WTC11 (cell line): ENCODE results near the gene IMMT. TPM values are rescaled to one million over a fixed set of nuclear protein-coding genes. Genes with fewer than 3 reads are reported as not detected.

Experiments used
- ATAC-seq: fragments of 200-7000 bp; cut with Tn5 transposase; 2 replicates; pipeline ENCODE4 v1.10.0; 2021; ENCODE audit warnings: mild to moderate bottlenecking, moderate library complexity
- CTCF ChIA-PET: fragments of 300-600 bp; sonication (Branson Sonifier 250); formaldehyde crosslinking; loops from one replicate; lab custom pipeline; 2021; ENCODE audit warnings: antibody characterized with exemption; lab: Charles Lee
- POLR2A ChIA-PET: fragments of 350-600 bp; sonication (Branson Sonifier 250); formaldehyde crosslinking; loops from one replicate; lab custom pipeline; 2021; ENCODE audit warnings: antibody characterized with exemption; lab: Charles Lee
- DNase-seq: peaks from one replicate; pipeline ENCODE4 v3.0.0; 2021; ENCODE audit warnings: low spot score
- H3K27ac Mint-ChIP-seq: 2 replicates; pipeline ENCODE4 v1.8.0; 2021; ENCODE audit warnings: mixed read lengths
- H3K27me3 Mint-ChIP-seq: 2 replicates; pipeline ENCODE4 v1.8.0; 2021; ENCODE audit warnings: low read depth, mild to moderate bottlenecking, moderate library complexity, mixed read lengths
- H3K36me3 Mint-ChIP-seq: 2 replicates; pipeline ENCODE4 v1.8.0; 2021; ENCODE audit warnings: mixed read lengths
- H3K4me1 Mint-ChIP-seq: 2 replicates; pipeline ENCODE4 v1.8.0; 2022; ENCODE audit warnings: mixed read lengths
- H3K4me3 Mint-ChIP-seq: 2 replicates; pipeline ENCODE4 v1.8.0; 2021; ENCODE audit warnings: mild to moderate bottlenecking, moderate library complexity, mixed read lengths
- H3K9me3 Mint-ChIP-seq: 2 replicates; pipeline ENCODE4 v1.8.0; 2021; ENCODE audit warnings: mixed read lengths
- AFF4 ChIP-seq: sonication (generic); formaldehyde crosslinking; IDR thresholded peaks from 2 replicates; pipeline ENCODE4 v1.8.1; 2023; ENCODE audit warnings: mild to moderate bottlenecking, missing genetic modification reagents, borderline replicate concordance
- CREM ChIP-seq: sonication (generic); formaldehyde crosslinking; IDR thresholded peaks from 2 replicates; pipeline ENCODE4 v1.8.1; 2022; ENCODE audit warnings: mild to moderate bottlenecking, missing genetic modification reagents, moderate library complexity
- CTCF ChIP-seq: fragments of 200-600 bp; IDR thresholded peaks from 2 replicates; pipeline ENCODE4 v1.8.0; 2022; ENCODE audit warnings: antibody characterized with exemption
- FOXJ3 ChIP-seq: sonication (generic); formaldehyde crosslinking; IDR thresholded peaks from 2 replicates; pipeline ENCODE4 v1.9.0; 2021; ENCODE audit warnings: missing genetic modification reagents, mild to moderate bottlenecking, borderline replicate concordance
- GABPB1 ChIP-seq: sonication (generic); formaldehyde crosslinking; IDR thresholded peaks from 2 replicates; pipeline ENCODE4 v1.8.1; 2023; ENCODE audit warnings: mild to moderate bottlenecking, missing genetic modification reagents
- HMGA2 ChIP-seq: fragments of 250-450 bp; sonication (Bioruptor Pico); IDR thresholded peaks from 2 replicates; pipeline ENCODE4 v1.4.0; 2021; ENCODE audit warnings: mild to moderate bottlenecking, moderate library complexity
- HMGXB4 ChIP-seq: sonication (generic); formaldehyde crosslinking; IDR thresholded peaks from 2 replicates; pipeline ENCODE4 v1.8.1; 2023; ENCODE audit warnings: mild to moderate bottlenecking, moderate library complexity, missing genetic modification reagents
- JAZF1 ChIP-seq: fragments of 250-450 bp; sonication (Bioruptor Pico); IDR thresholded peaks from 2 replicates; pipeline ENCODE4 v1.9.0; 2021; ENCODE audit warnings: moderate library complexity, mild to moderate bottlenecking, inconsistent platforms
- NFYB ChIP-seq: sonication (generic); formaldehyde crosslinking; conservative IDR thresholded peaks from 2 replicates; pipeline ENCODE4 v1.8.0; 2022; ENCODE audit warnings: low read depth, missing genetic modification reagents
- SMAD3 ChIP-seq: sonication (generic); formaldehyde crosslinking; IDR thresholded peaks from 2 replicates; pipeline ENCODE4 v1.8.0; 2022; ENCODE audit warnings: missing genetic modification reagents, mild to moderate bottlenecking, borderline replicate concordance
- SMAD4 ChIP-seq: sonication (generic); formaldehyde crosslinking; IDR thresholded peaks from 2 replicates; pipeline ENCODE4 v1.8.0; 2022; ENCODE audit warnings: mild to moderate bottlenecking, missing genetic modification reagents
- SOX15 ChIP-seq: fragments of 250-450 bp; sonication (Bioruptor Pico); IDR thresholded peaks from 2 replicates; pipeline ENCODE4 v1.9.0; 2021; ENCODE audit warnings: mild to moderate bottlenecking
- TEAD1 ChIP-seq: sonication (generic); formaldehyde crosslinking; IDR thresholded peaks from 2 replicates; pipeline ENCODE4 v1.8.0; 2022; ENCODE audit warnings: mild to moderate bottlenecking, missing genetic modification reagents
- USF2 ChIP-seq: sonication (generic); formaldehyde crosslinking; IDR thresholded peaks from 2 replicates; pipeline ENCODE4 v1.8.1; 2023; ENCODE audit warnings: mild to moderate bottlenecking, missing genetic modification reagents, moderate library complexity
- ZNF219 ChIP-seq: sonication (generic); formaldehyde crosslinking; IDR thresholded peaks from 2 replicates; pipeline ENCODE4 v1.8.0; 2023; ENCODE audit warnings: missing genetic modification reagents, mild to moderate bottlenecking, borderline replicate concordance
- ZNF263 ChIP-seq: sonication (generic); formaldehyde crosslinking; IDR thresholded peaks from 2 replicates; pipeline ENCODE4 v1.8.1; 2022; ENCODE audit warnings: low read depth, mild to moderate bottlenecking, moderate library complexity, missing genetic modification reagents
- ZNF396 ChIP-seq: fragments of 250-450 bp; sonication (Bioruptor Pico); IDR thresholded peaks from 2 replicates; pipeline ENCODE4 v1.8.0; 2021; ENCODE audit warnings: mild to moderate bottlenecking, moderate library complexity, borderline replicate concordance
- ZNF671 ChIP-seq: fragments of 250-450 bp; sonication (Bioruptor Pico); IDR thresholded peaks from 2 replicates; pipeline ENCODE4 v1.8.0; 2021; ENCODE audit warnings: mild to moderate bottlenecking
- total RNA-seq: library from RNA; stranded (reverse); gene quantifications from 3 replicates; pipeline ENCODE4 v1.2.3, GENCODE V29; 2021
- TF ChIP-seq, protein P1 (sequence below): sonication (generic); formaldehyde crosslinking; IDR thresholded peaks from 2 replicates; pipeline ENCODE4 v1.8.0; 2022; ENCODE audit warnings: missing genetic modification reagents
- TF ChIP-seq, protein P2 (sequence below): sonication (generic); formaldehyde crosslinking; IDR thresholded peaks from 2 replicates; pipeline ENCODE4 v1.8.1; 2023; ENCODE audit warnings: mild to moderate bottlenecking, missing genetic modification reagents, moderate library complexity
- TF ChIP-seq, protein P3 (sequence below): sonication (generic); formaldehyde crosslinking; conservative IDR thresholded peaks from 2 replicates; pipeline ENCODE4 v1.8.1; 2022; ENCODE audit warnings: mild to moderate bottlenecking, missing genetic modification reagents
- TF ChIP-seq, protein P4 (sequence below): sonication (generic); formaldehyde crosslinking; IDR thresholded peaks from 2 replicates; pipeline ENCODE4 v1.8.0; 2023; ENCODE audit warnings: missing genetic modification reagents

The IMMT gene
- total RNA-seq, 1 experiment from 2014 or later, result 102 TPM

DNA sequence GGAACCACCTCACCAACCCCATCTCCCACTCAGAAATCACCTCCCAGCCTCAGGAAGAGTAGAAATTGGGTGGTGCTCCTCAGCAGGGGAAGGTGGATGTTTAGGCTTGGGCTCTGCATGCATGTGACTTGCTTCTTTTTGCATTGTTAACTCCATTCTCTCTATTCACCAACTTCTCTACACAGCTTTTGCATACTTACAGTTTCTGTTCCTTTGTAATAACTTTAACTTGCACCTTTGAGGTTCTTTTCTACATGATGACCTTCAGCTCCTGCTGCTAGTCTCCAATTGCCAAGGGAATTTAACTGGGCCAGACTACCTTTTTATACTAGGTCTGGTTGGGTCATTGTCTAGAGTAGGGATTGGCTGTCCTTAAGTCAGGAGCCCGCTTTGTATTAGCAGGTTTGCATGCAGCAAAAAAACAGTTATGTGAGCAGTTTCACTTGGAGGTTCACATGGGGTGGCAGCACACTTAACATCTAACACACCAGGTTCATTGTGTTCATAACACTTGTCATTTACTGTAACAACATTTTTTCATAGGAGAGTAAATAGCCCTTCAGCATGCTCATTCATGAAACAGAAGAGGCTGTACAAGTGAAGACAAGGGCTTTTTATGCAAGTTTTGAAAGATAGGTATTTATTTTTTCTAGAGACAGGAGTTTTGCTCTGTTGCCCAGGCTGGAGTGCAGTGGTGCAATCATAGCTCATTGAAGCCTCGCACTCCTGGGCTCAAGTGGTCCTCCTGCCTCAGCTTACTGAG is 16.0 kb upstream of the IMMT start (continued):
- no peak for TF ChIP-seq HMGXB4 (CRISPR knock-in tag)
- 0 out of 2 replicates have a peak, but pooled peaks have one; percentile 11 for TF ChIP-seq GABPB1 (CRISPR knock-in tag)
- TF ChIP-seq, all 79 proteins: peak for 1

GRCh38 chr2:86204458-86204857 is 9.2 kb upstream of the IMMT start:
- DNase-seq (no peak), ATAC-seq (no peak)
- CTCF ChIA-PET, result interaction anchor here (0.6 kb wide), 2 partner anchors 17 to 250 kb away, joined by 3 read pairs; no protein-coding TSS in a partner anchor
- Mint-ChIP-seq H3K4me1 (peaks cover 29% of the 10 kb centered on the region), H3K9me3 (no peaks in the 10 kb centered on the region), H3K36me3 (peaks cover 27% of the 10 kb centered on the region), H3K27me3 (no peaks in the 10 kb centered on the region), H3K4me3 (no peak overlapping the region), H3K27ac (no peak overlapping the region)
- TF ChIP-seq, protein P1, sequence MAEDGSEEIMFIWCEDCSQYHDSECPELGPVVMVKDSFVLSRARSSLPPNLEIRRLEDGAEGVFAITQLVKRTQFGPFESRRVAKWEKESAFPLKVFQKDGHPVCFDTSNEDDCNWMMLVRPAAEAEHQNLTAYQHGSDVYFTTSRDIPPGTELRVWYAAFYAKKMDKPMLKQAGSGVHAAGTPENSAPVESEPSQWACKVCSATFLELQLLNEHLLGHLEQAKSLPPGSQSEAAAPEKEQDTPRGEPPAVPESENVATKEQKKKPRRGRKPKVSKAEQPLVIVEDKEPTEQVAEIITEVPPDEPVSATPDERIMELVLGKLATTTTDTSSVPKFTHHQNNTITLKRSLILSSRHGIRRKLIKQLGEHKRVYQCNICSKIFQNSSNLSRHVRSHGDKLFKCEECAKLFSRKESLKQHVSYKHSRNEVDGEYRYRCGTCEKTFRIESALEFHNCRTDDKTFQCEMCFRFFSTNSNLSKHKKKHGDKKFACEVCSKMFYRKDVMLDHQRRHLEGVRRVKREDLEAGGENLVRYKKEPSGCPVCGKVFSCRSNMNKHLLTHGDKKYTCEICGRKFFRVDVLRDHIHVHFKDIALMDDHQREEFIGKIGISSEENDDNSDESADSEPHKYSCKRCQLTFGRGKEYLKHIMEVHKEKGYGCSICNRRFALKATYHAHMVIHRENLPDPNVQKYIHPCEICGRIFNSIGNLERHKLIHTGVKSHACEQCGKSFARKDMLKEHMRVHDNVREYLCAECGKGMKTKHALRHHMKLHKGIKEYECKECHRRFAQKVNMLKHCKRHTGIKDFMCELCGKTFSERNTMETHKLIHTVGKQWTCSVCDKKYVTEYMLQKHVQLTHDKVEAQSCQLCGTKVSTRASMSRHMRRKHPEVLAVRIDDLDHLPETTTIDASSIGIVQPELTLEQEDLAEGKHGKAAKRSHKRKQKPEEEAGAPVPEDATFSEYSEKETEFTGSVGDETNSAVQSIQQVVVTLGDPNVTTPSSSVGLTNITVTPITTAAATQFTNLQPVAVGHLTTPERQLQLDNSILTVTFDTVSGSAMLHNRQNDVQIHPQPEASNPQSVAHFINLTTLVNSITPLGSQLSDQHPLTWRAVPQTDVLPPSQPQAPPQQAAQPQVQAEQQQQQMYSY (CRISPR knock-in tag), result no peak
- TF ChIP-seq CTCF (no peak), AFF4 (CRISPR knock-in tag) (no peak), SOX15 (CRISPR knock-in tag) (no peak), ZNF396 (CRISPR knock-in tag) (no peak), SMAD3 (CRISPR knock-in tag) (no peak), SMAD4 (no peak), TEAD1 (CRISPR knock-in tag) (no peak), ZNF219 (no peak), FOXJ3 (CRISPR knock-in tag) (no peak), USF2 (CRISPR knock-in tag) (no peak), CREM (no peak), ZNF671 (CRISPR knock-in tag) (no peak), JAZF1 (CRISPR knock-in tag) (no peak), NFYB (CRISPR knock-in tag) (no peak), HMGA2 (CRISPR knock-in tag) (no peak), ZNF263 (CRISPR knock-in tag) (no peak)
- TF ChIP-seq, protein P2, sequence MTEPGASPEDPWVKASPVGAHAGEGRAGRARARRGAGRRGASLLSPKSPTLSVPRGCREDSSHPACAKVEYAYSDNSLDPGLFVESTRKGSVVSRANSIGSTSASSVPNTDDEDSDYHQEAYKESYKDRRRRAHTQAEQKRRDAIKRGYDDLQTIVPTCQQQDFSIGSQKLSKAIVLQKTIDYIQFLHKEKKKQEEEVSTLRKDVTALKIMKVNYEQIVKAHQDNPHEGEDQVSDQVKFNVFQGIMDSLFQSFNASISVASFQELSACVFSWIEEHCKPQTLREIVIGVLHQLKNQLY (CRISPR knock-in tag), result no peak
- TF ChIP-seq, protein P3, sequence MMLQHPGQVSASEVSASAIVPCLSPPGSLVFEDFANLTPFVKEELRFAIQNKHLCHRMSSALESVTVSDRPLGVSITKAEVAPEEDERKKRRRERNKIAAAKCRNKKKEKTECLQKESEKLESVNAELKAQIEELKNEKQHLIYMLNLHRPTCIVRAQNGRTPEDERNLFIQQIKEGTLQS (CRISPR knock-in tag), result no peak
- TF ChIP-seq, protein P4, sequence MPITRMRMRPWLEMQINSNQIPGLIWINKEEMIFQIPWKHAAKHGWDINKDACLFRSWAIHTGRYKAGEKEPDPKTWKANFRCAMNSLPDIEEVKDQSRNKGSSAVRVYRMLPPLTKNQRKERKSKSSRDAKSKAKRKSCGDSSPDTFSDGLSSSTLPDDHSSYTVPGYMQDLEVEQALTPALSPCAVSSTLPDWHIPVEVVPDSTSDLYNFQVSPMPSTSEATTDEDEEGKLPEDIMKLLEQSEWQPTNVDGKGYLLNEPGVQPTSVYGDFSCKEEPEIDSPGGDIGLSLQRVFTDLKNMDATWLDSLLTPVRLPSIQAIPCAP (CRISPR knock-in tag), result no peak
- POLR2A ChIA-PET, result no interaction called here
